Activated CD8-positive, alpha-beta T cell treated with anti-CD3 and anti-CD28 coated beads for 36 hours (primary cell): Measurements from ENCODE around the gene GCFC2. TPM values are rescaled to one million over a fixed set of nuclear protein-coding genes. Genes with fewer than 3 reads are reported as not detected.

Source experiments
- ATAC-seq: fragments of 200-7000 bp; cut with Tn5 transposase; one replicate; pipeline ENCODE4 v1.10.0; 2021; ENCODE audit warnings: mild to moderate bottlenecking, moderate library complexity
- CTCF ChIA-PET: fragments of 350-600 bp; sonication (Branson Sonifier 250); formaldehyde crosslinking; loops from one replicate; lab custom pipeline; 2021; ENCODE audit warnings: antibody characterized with exemption; lab: Charles Lee
- POLR2A ChIA-PET: fragments of 350-600 bp; sonication (Branson Sonifier 250); formaldehyde crosslinking; loops from one replicate; lab custom pipeline; 2021; ENCODE audit warnings: antibody characterized with exemption; lab: Charles Lee
- DNase-seq: peaks from one replicate; pipeline ENCODE4 v3.0.0-alpha.2; 2020
- H3K27ac Mint-ChIP-seq: one replicate; pipeline ENCODE4 v1.8.0; 2021; ENCODE audit warnings: mild to moderate bottlenecking, mixed read lengths
- H3K27me3 Mint-ChIP-seq: one replicate; pipeline ENCODE4 v1.8.0; 2021; ENCODE audit warnings: mixed read lengths
- H3K36me3 Mint-ChIP-seq: one replicate; pipeline ENCODE4 v1.8.0; 2021; ENCODE audit warnings: low read depth, mixed read lengths
- H3K4me1 Mint-ChIP-seq: one replicate; pipeline ENCODE4 v1.8.0; 2021; ENCODE audit warnings: low read depth, mixed read lengths
- H3K4me3 Mint-ChIP-seq: one replicate; pipeline ENCODE4 v1.8.0; 2021; ENCODE audit warnings: mild to moderate bottlenecking, moderate library complexity, mixed read lengths
- H3K9me3 Mint-ChIP-seq: one replicate; pipeline ENCODE4 v1.8.0; 2021; ENCODE audit warnings: mixed read lengths
- CTCF ChIP-seq: fragments of 200-600 bp; IDR thresholded peaks from one replicate; pipeline ENCODE4 v1.8.0; 2022; ENCODE audit warnings: antibody characterized with exemption, mild to moderate bottlenecking
- intact Hi-C: fragments of 100-400 bp; cut with micrococcal nuclease; formaldehyde crosslinking; loops from one replicate; pipeline ENCODE4 v1.10.0; 2022
- total RNA-seq, 2 experiments: library from RNA; stranded (reverse); gene quantifications; one replicate each; pipeline ENCODE4 v1.2.3, GENCODE V29; 2021

Gene GCFC2
- total RNA-seq, 2 experiments from 2014 or later: 29.8 to 36.1 TPM

- Mint-ChIP-seq H3K36me3 (no peaks in the 10 kb centered on the region), H3K4me1 (no peaks in the 10 kb centered on the region), H3K4me3 (no peak overlapping the region), H3K27ac (no peak overlapping the region), H3K27me3 (peaks cover 7% of the 10 kb centered on the region), H3K9me3 (no peaks in the 10 kb centered on the region)
- intact Hi-C loops: no loop called here
- ATAC-seq: no peak
- DNase-seq: no peak
- ChIA-PET POLR2A (no interaction called here), CTCF (no interaction called here)
- no peak for TF ChIP-seq CTCF
Measured at GRCh38 chr2:75736276-75736675, 25.6 kb upstream of the GCFC2 start.

GRCh38 chr2:75729861-75730260 lies 19.1 kb upstream of the GCFC2 start:
- TF ChIP-seq CTCF: no peak
- ATAC-seq (no peak), DNase-seq (no peak)
- POLR2A ChIA-PET: no interaction called here
- CTCF ChIA-PET: interaction anchor here (1.0 to 1.2 kb wide), 2 partner anchors 10 to 22 kb away, joined by 3 to 4 read pairs; no protein-coding TSS in a partner anchor
- Mint-ChIP-seq H3K27me3 (peaks cover 12% of the 10 kb centered on the region), H3K4me1 (no peaks in the 10 kb centered on the region), H3K4me3 (no peak overlapping the region), H3K36me3 (no peaks in the 10 kb centered on the region), H3K27ac (no peak overlapping the region), H3K9me3 (no peaks in the 10 kb centered on the region)
- intact Hi-C loops: no loop called here

- intact Hi-C loops: no loop called here
- POLR2A ChIA-PET: interaction anchor here (0.6 kb wide), 1 partner anchor 154 kb away, joined by 3 read pairs; no protein-coding TSS in a partner anchor
- H3K4me3 Mint-ChIP-seq: no peak overlapping the region
Measured at GRCh38 chr2:75728614-75729419, 18.1 kb upstream of the GCFC2 start.

GRCh38 chr2:75722687-75723086 lies 12.0 kb upstream of the GCFC2 start:
- ATAC-seq: no peak
- Mint-ChIP-seq H3K27ac (no peak overlapping the region), H3K36me3 (peaks cover 2% of the 10 kb centered on the region), H3K9me3 (peaks cover 2% of the 10 kb centered on the region), H3K4me3 (no peak overlapping the region), H3K4me1 (no peaks in the 10 kb centered on the region), H3K27me3 (peaks cover 18% of the 10 kb centered on the region)
- CTCF ChIA-PET: interaction anchor here (1.0 kb wide), 1 partner anchor 45 kb away, joined by 3 read pairs; no protein-coding TSS in a partner anchor
- DNase-seq: no peak
- TF ChIP-seq CTCF: no peak
- intact Hi-C loops: no loop called here
- POLR2A ChIA-PET: no interaction called here

More at GRCh38 chr2:75728614-75729419, 18.1 kb upstream of the GCFC2 start:
- no peak overlapping the region for H3K27ac Mint-ChIP-seq
- H3K27me3 Mint-ChIP-seq: peaks cover 13% of the 10 kb centered on the region
- no peak for TF ChIP-seq CTCF
- ATAC-seq: no peak
- DNase-seq: no peak
- no peaks in the 10 kb centered on the region for H3K9me3 Mint-ChIP-seq
- CTCF ChIA-PET: interaction anchor here (0.8 kb wide), 1 partner anchor 17 kb away, joined by 3 read pairs; no protein-coding TSS in a partner anchor
- no peaks in the 10 kb centered on the region for H3K4me1 Mint-ChIP-seq
- H3K36me3 Mint-ChIP-seq: no peaks in the 10 kb centered on the region

- CTCF ChIA-PET: interaction anchor here (1.2 kb wide), 1 partner anchor 9 kb away, joined by 4 read pairs; no protein-coding TSS in a partner anchor
- POLR2A ChIA-PET: no interaction called here
- no peak for DNase-seq
- intact Hi-C loops: no loop called here
- H3K9me3 Mint-ChIP-seq: peaks cover 2% of the 10 kb centered on the region
- no peak for ATAC-seq
- H3K27me3 Mint-ChIP-seq: peaks cover 14% of the 10 kb centered on the region
- H3K4me3 Mint-ChIP-seq: no peak overlapping the region
- no peak overlapping the region for H3K27ac Mint-ChIP-seq
- H3K4me1 Mint-ChIP-seq: no peaks in the 10 kb centered on the region
- peaks cover 2% of the 10 kb centered on the region for H3K36me3 Mint-ChIP-seq
- no peak for TF ChIP-seq CTCF
Measured at GRCh38 chr2:75720525-75720924, 9.8 kb upstream of the GCFC2 start.
